CD4-positive, alpha-beta memory T cell (primary cell): ENCODE data around the gene CXCR5. TPM values are rescaled to one million over a fixed set of nuclear protein-coding genes. Genes with fewer than 3 reads are reported as not detected.

Experiments
- CTCF ChIA-PET: fragments of 350-600 bp; sonication (Branson Sonifier 250); formaldehyde crosslinking; loops from one replicate; lab custom pipeline; 2021; ENCODE audit warnings: inconsistent platforms; ENCODE audit not compliant: partially characterized antibody; lab: Charles Lee
- POLR2A ChIA-PET: fragments of 350-600 bp; sonication (Branson Sonifier 250); formaldehyde crosslinking; loops from one replicate; lab custom pipeline; 2021; ENCODE audit not compliant: partially characterized antibody; lab: Charles Lee
- DNase-seq, 5 donors: peaks; one replicate each; pipeline versions ENCODE4 v3.0.0 to v3.0.0-alpha.2; 2020 to 2022; ENCODE audit warnings: mixed read lengths in 1 of 5
- H3K27ac ChIP-seq: one replicate; pipeline ENCODE4 v1.7.0; 2013; ENCODE audit warnings: low read depth, low read length
- H3K27me3 ChIP-seq: 2 replicates; pipeline ENCODE4 v1.7.0; 2013; ENCODE audit warnings: mild to moderate bottlenecking, low read length, moderate library complexity; ENCODE audit not compliant: insufficient read depth
- H3K36me3 ChIP-seq: 2 replicates; pipeline ENCODE4 v1.7.0; 2013; ENCODE audit warnings: mild to moderate bottlenecking, low read length, moderate library complexity; ENCODE audit not compliant: insufficient read depth
- H3K4me1 ChIP-seq: 2 replicates; pipeline ENCODE4 v1.7.0; 2013; ENCODE audit warnings: mild to moderate bottlenecking, low read length, moderate library complexity; ENCODE audit not compliant: insufficient read depth
- H3K4me3 ChIP-seq, 2 donors: one replicate each; pipeline ENCODE4 v1.7.0; 2013; ENCODE audit warnings: low read length in 2 of 2, mild to moderate bottlenecking in 1 of 2
- H3K9me3 ChIP-seq, 2 donors: one replicate each; pipeline ENCODE4 v1.7.0; 2013; ENCODE audit warnings: low read length in 2 of 2, control low read depth in 1 of 2; ENCODE audit not compliant: control insufficient read depth in 1 of 2
- H3K27ac Mint-ChIP-seq, 7 donors: one replicate each; pipeline ENCODE4 v1.8.0; 2020 to 2021; ENCODE audit warnings: mixed read lengths in 7 of 7, mild to moderate bottlenecking in 6 of 7, inconsistent platforms in 3 of 7, moderate library complexity in 3 of 7
- H3K27me3 Mint-ChIP-seq, 2 donors: one replicate each; pipeline ENCODE4 v1.8.0; 2020 to 2021; ENCODE audit warnings: mixed read lengths in 2 of 2
- H3K36me3 Mint-ChIP-seq, 2 donors: one replicate each; pipeline ENCODE4 v1.8.0; 2020 to 2021; ENCODE audit warnings: mixed read lengths in 2 of 2, inconsistent platforms in 1 of 2, mild to moderate bottlenecking in 1 of 2
- H3K4me1 Mint-ChIP-seq, 4 donors: one replicate each; pipeline ENCODE4 v1.8.0; 2020 to 2021; ENCODE audit warnings: mixed read lengths in 4 of 4, mild to moderate bottlenecking in 1 of 4
- H3K4me3 Mint-ChIP-seq, 8 donors: one replicate each; pipeline ENCODE4 v1.8.0; 2020 to 2021; ENCODE audit warnings: mixed read lengths in 8 of 8, mild to moderate bottlenecking in 7 of 8, moderate library complexity in 6 of 8, inconsistent platforms in 3 of 8
- H3K9me3 Mint-ChIP-seq, 8 donors: one replicate each; pipeline ENCODE4 v1.8.0; 2020 to 2021; ENCODE audit warnings: mixed read lengths in 8 of 8, mild to moderate bottlenecking in 5 of 8, inconsistent platforms in 3 of 8, moderate library complexity in 1 of 8
- intact Hi-C: fragments of 100-400 bp; cut with micrococcal nuclease; formaldehyde crosslinking; loops from one replicate; pipeline ENCODE4 v1.15.1; 2023
- polyA plus RNA-seq, 2 donors: library from polyadenylated mRNA; unstranded; fragments of 300-500 nt; fragmentation: Illumina TruSeq; gene quantifications; one replicate each; pipeline ENCODE4 v1.2.3, GENCODE V29; 2021
- total RNA-seq, 2 experiments: library from RNA; stranded (reverse); gene quantifications; one replicate each; pipeline ENCODE4 v1.2.3, GENCODE V29; 2021

CXCR5 gene
- total and polyA plus RNA-seq, 4 experiments from 2014 or later, result 7.9 to 21.5 (median 19.6) TPM

DNA sequence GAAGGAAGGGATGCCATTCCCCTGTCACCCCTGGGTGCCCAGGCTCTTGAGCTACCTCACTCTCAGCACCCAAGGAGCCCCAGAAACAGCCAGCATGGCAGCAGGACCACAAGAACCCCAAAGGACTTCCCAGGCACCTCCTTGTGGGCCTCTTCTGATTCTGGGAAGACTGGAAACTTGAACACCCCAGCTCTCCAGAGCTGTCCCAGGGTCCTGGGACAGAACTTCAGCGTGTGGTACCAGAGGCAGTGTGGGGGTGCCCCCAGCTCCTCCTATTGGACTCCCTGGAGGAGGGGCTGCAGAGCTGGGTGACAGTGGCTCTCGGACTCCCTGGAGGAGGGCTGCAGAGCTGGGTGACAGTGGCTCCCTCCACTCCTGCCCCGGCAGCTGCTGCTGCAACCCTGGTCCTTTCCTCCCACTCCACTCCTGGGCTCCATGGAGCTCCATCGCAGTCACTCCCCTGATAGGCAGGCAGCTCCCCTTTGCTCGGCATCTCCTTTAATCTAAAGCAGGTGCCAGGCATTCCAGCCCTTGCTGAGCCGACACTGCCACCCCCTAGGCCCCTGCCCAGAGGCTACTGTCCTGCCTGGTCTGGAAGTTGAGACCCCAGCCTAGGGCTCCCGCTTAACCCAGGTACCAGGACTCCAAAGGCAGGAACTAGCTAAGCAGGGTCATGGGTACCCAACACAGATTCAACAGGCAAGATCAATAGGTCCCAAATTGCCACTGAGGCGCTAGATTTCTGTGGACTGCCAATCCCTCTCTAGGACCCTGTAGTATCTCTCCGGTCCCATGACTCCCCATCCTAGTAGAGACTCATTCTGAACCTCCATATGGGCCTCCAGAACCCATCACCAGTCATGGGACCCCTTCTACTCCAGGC, 39.3 kb downstream of the CXCR5 start:
- H3K36me3 Mint-ChIP-seq, result peaks cover 18 to 50% of the 10 kb centered on the region in 2 donors

DNA sequence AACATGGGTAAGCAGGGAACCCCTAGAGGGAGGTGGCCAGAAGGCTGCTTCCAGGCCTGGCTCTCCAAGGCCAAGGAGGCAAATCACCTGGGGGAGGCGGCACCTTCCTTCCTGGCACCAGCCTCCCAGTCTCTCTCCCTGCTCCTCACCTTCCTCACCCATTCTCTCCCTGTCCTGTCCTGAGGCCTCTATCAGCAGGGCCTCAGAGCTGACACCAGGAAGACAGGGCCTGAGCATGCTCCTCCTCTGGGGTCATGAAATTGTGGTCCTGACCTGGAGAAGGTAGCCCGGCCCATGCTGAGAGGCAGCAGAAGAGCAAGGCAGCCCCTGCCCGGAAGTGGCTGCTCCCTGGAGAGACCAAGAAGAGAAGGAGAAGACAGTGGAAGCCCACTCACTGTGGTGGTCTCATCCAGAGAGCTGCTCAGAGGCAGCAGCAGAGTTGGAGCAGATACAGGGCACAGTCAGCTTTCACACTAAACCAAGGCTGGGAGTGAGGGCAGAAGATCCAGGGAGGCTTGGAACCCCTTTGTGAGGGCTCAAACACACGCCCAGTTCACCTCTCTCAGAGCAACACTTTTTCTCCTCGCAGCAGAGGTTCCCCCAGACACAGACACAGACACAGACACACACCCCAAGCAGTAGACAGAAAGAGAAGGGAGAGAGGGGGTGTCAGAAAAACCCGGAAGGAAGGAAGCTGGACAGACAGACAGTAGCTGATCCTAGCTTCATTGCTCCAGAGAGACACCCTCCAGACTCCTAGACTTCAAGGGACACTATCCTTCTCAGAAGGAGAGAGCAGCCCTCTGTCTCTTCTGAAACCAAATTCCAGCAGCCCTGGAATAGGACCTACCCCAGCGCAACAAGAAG, 40.3 kb downstream of the CXCR5 start:
- ChIA-PET POLR2A (interaction anchor here (0.7 to 2.0 kb wide), 6 partner anchors 31 to 178 kb away, joined by 3 to 16 read pairs (median 3); partner anchors contain the start of gene UPK2), CTCF (interaction anchor here (0.5 to 5.7 kb wide), 7 partner anchors 8 to 208 kb away, joined by 3 to 39 read pairs (median 4); partner anchors contain the start of genes DDX6 and UPK2)
- H3K27ac Mint-ChIP-seq, result peak overlapping the region; percentile 91 to 100 (median 98)
- H3K4me1 Mint-ChIP-seq, result peaks cover 32 to 75% (median 47%) of the 10 kb centered on the region in 4 donors
- Histone ChIP-seq H3K27ac (peak overlapping the region; percentile 99), H3K36me3 (no peaks in the 10 kb centered on the region), H3K27me3 (no peaks in the 10 kb centered on the region), H3K4me1 (peaks cover 65% of the 10 kb centered on the region), H3K9me3 (no peaks in the 10 kb centered on the region), H3K4me3 (peak overlapping the region; percentile 79 to 97)
- peak in 2 of 5 donors; percentile 41 to 76 for DNase-seq
- H3K36me3 Mint-ChIP-seq, result peaks cover 18 to 56% of the 10 kb centered on the region in 2 donors
- H3K4me3 Mint-ChIP-seq, result peak overlapping the region; percentile 95 to 100 (median 98)
- intact Hi-C loops, result no loop called here
- peaks cover 0 to 7% (median 1%) of the 10 kb centered on the region in 8 donors for H3K9me3 Mint-ChIP-seq
- peaks cover 1 to 2% of the 10 kb centered on the region in 2 donors for H3K27me3 Mint-ChIP-seq

More for the DNA sequence above, 39.3 kb downstream of the CXCR5 start:
- Histone ChIP-seq H3K36me3 (no peaks in the 10 kb centered on the region), H3K27me3 (no peaks in the 10 kb centered on the region), H3K9me3 (no peaks in the 10 kb centered on the region), H3K4me3 (peak overlapping the region; percentile 79 to 97), H3K27ac (peak overlapping the region; percentile 99), H3K4me1 (peaks cover 73% of the 10 kb centered on the region)
- H3K27me3 Mint-ChIP-seq, result peaks cover 1 to 2% of the 10 kb centered on the region in 2 donors
- H3K4me3 Mint-ChIP-seq, result peak overlapping the region; percentile 95 to 100 (median 98)
- ChIA-PET POLR2A (interaction anchor here (0.6 to 2.0 kb wide), 3 partner anchors 46 to 226 kb away, joined by 3 to 16 read pairs (median 5); no protein-coding TSS in a partner anchor), CTCF (interaction anchor here (0.7 to 5.7 kb wide), 5 partner anchors 27 to 133 kb away, joined by 3 to 39 read pairs (median 4); partner anchors contain the start of genes DDX6 and UPK2)
- intact Hi-C loops, result no loop called here
- peaks cover 38 to 76% (median 51%) of the 10 kb centered on the region in 4 donors for H3K4me1 Mint-ChIP-seq
- peak overlapping the region; percentile 91 to 100 (median 98) for H3K27ac Mint-ChIP-seq
- peaks cover 0 to 7% (median 1%) of the 10 kb centered on the region in 8 donors for H3K9me3 Mint-ChIP-seq
- peak in 1 of 5 donors; percentile 42 for DNase-seq

DNA sequence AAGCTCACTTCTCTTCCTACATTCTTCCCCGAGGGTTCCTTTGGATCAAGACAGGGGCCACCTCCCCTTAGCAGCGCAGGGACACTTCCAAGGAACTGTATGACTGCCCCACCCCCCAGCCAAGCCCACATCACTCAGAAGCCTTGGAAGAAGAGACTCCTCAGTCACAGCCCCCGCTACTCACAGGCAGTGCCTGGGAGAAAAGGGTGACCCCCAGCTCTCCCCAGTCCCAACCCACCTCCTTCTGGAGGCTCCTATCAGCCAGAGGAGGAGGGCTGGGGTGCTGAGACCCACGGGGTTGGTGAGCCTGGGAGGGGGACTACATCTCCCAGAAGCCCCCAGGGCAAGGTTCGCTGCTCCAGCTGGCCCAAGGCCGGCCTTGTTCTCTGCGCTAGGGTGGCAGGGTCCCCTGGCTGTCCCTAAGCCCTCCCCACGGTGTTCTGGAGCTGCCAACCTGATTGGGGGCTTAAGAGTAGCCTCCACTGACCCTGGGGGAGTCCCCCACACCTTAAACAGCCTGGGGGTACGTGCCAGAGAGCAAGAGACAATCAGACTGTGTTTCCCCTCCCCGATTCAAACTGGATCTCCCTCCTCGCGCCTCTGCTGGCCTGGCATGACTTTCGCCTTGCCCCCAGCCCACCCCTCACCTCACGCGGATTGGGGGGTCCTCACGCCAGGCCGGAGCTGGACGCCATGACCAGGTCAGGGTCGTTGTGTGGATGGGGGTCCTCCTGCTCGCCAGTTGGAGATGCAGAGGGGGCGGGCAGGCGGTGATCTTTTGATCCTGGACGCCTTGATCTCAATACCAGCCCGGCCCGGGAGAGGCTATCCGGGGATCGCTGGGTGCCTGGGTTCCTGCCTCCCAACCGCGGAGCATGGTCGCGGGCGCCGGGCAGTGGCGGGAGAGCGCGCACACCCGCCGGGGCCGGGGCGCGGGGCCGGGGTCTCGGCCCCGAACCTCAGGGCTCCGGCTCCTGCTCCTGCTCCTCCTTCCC, 41.2 kb downstream of the CXCR5 start:
- intact Hi-C loops, result loop anchor here (5.0 kb wide), 1 partner anchor 172 kb away; a partner anchor contains a TSS
- Mint-ChIP-seq H3K4me1 (peaks cover 27 to 69% (median 40%) of the 10 kb centered on the region in 4 donors), H3K4me3 (peak overlapping the region; percentile 95 to 100 (median 98)), H3K27ac (peak overlapping the region; percentile 91 to 100 (median 98)), H3K36me3 (peaks cover 18 to 55% of the 10 kb centered on the region in 2 donors), H3K9me3 (peaks cover 0 to 7% (median 1%) of the 10 kb centered on the region in 8 donors), H3K27me3 (peaks cover 1 to 2% of the 10 kb centered on the region in 2 donors)
- CTCF ChIA-PET, result interaction anchor here (0.5 to 5.7 kb wide), 11 partner anchors 8 to 209 kb away, joined by 3 to 39 read pairs (median 4); partner anchors contain the start of genes DDX6 and UPK2
- no peaks in the 10 kb centered on the region for H3K27me3 ChIP-seq
- no peaks in the 10 kb centered on the region for H3K36me3 ChIP-seq
- peaks cover 56% of the 10 kb centered on the region for H3K4me1 ChIP-seq
- POLR2A ChIA-PET, result interaction anchor here (0.6 to 2.9 kb wide), 15 partner anchors 30 to 701 kb away, joined by 3 to 16 read pairs (median 4); partner anchors contain the start of gene UPK2
- H3K9me3 ChIP-seq, result no peaks in the 10 kb centered on the region
- H3K4me3 ChIP-seq, result peak overlapping the region; percentile 79 to 97
- DNase-seq, result peak in 4 of 5 donors; percentile 50 to 69 (median 58)
- H3K27ac ChIP-seq, result peak overlapping the region; percentile 99

- no peaks in the 10 kb centered on the region for H3K36me3 ChIP-seq
- H3K4me1 ChIP-seq, result peaks cover 43% of the 10 kb centered on the region
- DNase-seq, result no peak
- Mint-ChIP-seq H3K27me3 (peaks cover 1 to 2% of the 10 kb centered on the region in 2 donors), H3K4me3 (peak overlapping the region; percentile 85 to 97 (median 94)), H3K36me3 (peaks cover 13 to 49% of the 10 kb centered on the region in 2 donors), H3K9me3 (peaks cover 0 to 7% (median 1%) of the 10 kb centered on the region in 8 donors), H3K4me1 (peaks cover 26 to 71% (median 37%) of the 10 kb centered on the region in 4 donors), H3K27ac (peak overlapping the region; percentile 97 to 100 (median 100))
- ChIA-PET CTCF (interaction anchor here (1.0 to 2.1 kb wide), 4 partner anchors 10 to 236 kb away, joined by 3 to 6 read pairs (median 4); no protein-coding TSS in a partner anchor), POLR2A (interaction anchor here (0.9 to 5.0 kb wide), 5 partner anchors 48 to 232 kb away, joined by 3 to 40 read pairs (median 14); no protein-coding TSS in a partner anchor)
- intact Hi-C loops, result loop anchor here (1.0 to 5.0 kb wide), 7 partner anchors 13 to 170 kb away; partner anchors contain the start of genes RPS25, SLC37A4 and TRAPPC4
- no peaks in the 10 kb centered on the region for H3K9me3 ChIP-seq
- H3K27ac ChIP-seq, result peak overlapping the region; percentile 99
- H3K27me3 ChIP-seq, result no peaks in the 10 kb centered on the region
- H3K4me3 ChIP-seq, result no peak overlapping the region
Observed at GRCh38 chr11:118927554-118928100, 43.9 kb downstream of the CXCR5 start.

GRCh38 chr11:118928101-118928869, 44.6 kb downstream of the CXCR5 start:
- Mint-ChIP-seq H3K27me3 (peaks cover 1 to 2% of the 10 kb centered on the region in 2 donors), H3K36me3 (peaks cover 11 to 44% of the 10 kb centered on the region in 2 donors), H3K9me3 (peaks cover 0 to 6% (median 1%) of the 10 kb centered on the region in 8 donors), H3K4me1 (peaks cover 26 to 65% (median 34%) of the 10 kb centered on the region in 4 donors), H3K4me3 (peak overlapping the region; percentile 85 to 97 (median 94)), H3K27ac (peak overlapping the region; percentile 97 to 100 (median 100))
- no peaks in the 10 kb centered on the region for H3K36me3 ChIP-seq
- DNase-seq, result peak; percentile 94 to 100 (median 97)
- H3K4me3 ChIP-seq, result peak overlapping the region; percentile 89 to 97
- H3K4me1 ChIP-seq, result peaks cover 36% of the 10 kb centered on the region
- intact Hi-C loops, result loop anchor here (1.0 to 5.0 kb wide), 7 partner anchors 14 to 169 kb away; partner anchors contain the start of genes RPS25, SLC37A4 and TRAPPC4
- ChIA-PET POLR2A (interaction anchor here (0.7 to 5.0 kb wide), 12 partner anchors 11 to 981 kb away, joined by 3 to 40 read pairs (median 4); partner anchors contain the start of gene CENATAC), CTCF (interaction anchor here (1.0 to 3.6 kb wide), 8 partner anchors 9 to 237 kb away, joined by 3 to 33 read pairs (median 5); partner anchors contain the start of gene DDX6)
- H3K27me3 ChIP-seq, result no peaks in the 10 kb centered on the region
- peak overlapping the region; percentile 99 for H3K27ac ChIP-seq
- H3K9me3 ChIP-seq, result no peaks in the 10 kb centered on the region
